CD14-positive monocyte (primary cell): ENCODE measurements around the gene PTCD1. TPM values are rescaled to one million over a fixed set of nuclear protein-coding genes. Genes with fewer than 3 reads are reported as not detected.
A peak's percentile ranks its signal among the peaks of the same experiment; 100 is the strongest.

Experiments used
- DNase-seq, 3 donors: peaks; one replicate each; pipeline ENCODE4 v3.0.0-alpha.2; 2011 to 2022
- H2AFZ ChIP-seq: 2 replicates; pipeline ENCODE4 v1.6.0; 2012; ENCODE audit warnings: mild to moderate bottlenecking, low read depth, low read length, inconsistent platforms; ENCODE audit not compliant: insufficient read depth, poor library complexity, severe bottlenecking
- H3K27ac ChIP-seq, 2 donors: 1 replicate in 1 of 2; 2 replicates in 1 of 2; pipeline ENCODE4 v1.5.1; 2012 to 2013; ENCODE audit warnings: low read length in 2 of 2, control low read depth in 1 of 2, inconsistent platforms in 1 of 2, low read depth in 1 of 2, mild to moderate bottlenecking in 1 of 2
- H3K27me3 ChIP-seq, 2 donors: one replicate each; pipeline versions ENCODE4 v1.6.0 to v1.6.1; 2011 to 2013; ENCODE audit warnings: low read length in 2 of 2; ENCODE audit not compliant: control insufficient read depth in 2 of 2, insufficient read depth in 2 of 2
- H3K36me3 ChIP-seq, 2 donors: replicated peaks in 1 of 2; 1 replicate in 1 of 2; 2 replicates in 1 of 2; pipeline versions ENCODE4 v1.5.1 to v1.6.1; 2012 to 2013; ENCODE audit warnings: low read length in 2 of 2, control low read depth in 1 of 2, inconsistent platforms in 1 of 2, mild to moderate bottlenecking in 1 of 2; ENCODE audit not compliant: insufficient read depth in 2 of 2, control insufficient read depth in 1 of 2
- H3K4me1 ChIP-seq, 2 donors: 1 replicate in 1 of 2; 2 replicates in 1 of 2; pipeline versions ENCODE4 v1.5.1 to v1.6.1; 2012 to 2013; ENCODE audit warnings: low read length in 2 of 2, control low read depth in 1 of 2, inconsistent platforms in 1 of 2, mild to moderate bottlenecking in 1 of 2, moderate library complexity in 1 of 2; ENCODE audit not compliant: insufficient read depth in 2 of 2, control insufficient read depth in 1 of 2
- H3K4me2 ChIP-seq: replicated peaks from 2 replicates; pipeline ENCODE3; 2012; ENCODE audit warnings: low read length, moderate library complexity, mild to moderate bottlenecking; ENCODE audit not compliant: poor library complexity, severe bottlenecking; ENCODE audit errors: extremely low read depth
- H3K4me3 ChIP-seq, 3 experiments: fragments of 200-600 bp in 1 of 3; sonication (generic) in 1 of 3; replicated peaks in 1 of 3; 1 replicate in 2 of 3; 2 replicates in 1 of 3; pipeline ENCODE4 v1.5.1; 2011 to 2013; ENCODE audit warnings: low read length in 3 of 3, mild to moderate bottlenecking in 3 of 3, control low read depth in 2 of 3, low read depth in 2 of 3, inconsistent platforms in 1 of 3, moderate library complexity in 1 of 3
- H3K79me2 ChIP-seq: 2 replicates; pipeline ENCODE4 v1.6.0; 2012; ENCODE audit warnings: mild to moderate bottlenecking, control low read depth, inconsistent platforms, low read length, moderate library complexity; ENCODE audit not compliant: insufficient read depth
- H3K9ac ChIP-seq: 2 replicates; pipeline ENCODE4 v1.6.0; 2017; ENCODE audit warnings: low read length, mild to moderate bottlenecking; ENCODE audit not compliant: insufficient read depth, poor library complexity, severe bottlenecking
- H3K9me3 ChIP-seq, 2 donors: replicated peaks in 1 of 2; 1 replicate in 1 of 2; 2 replicates in 1 of 2; pipeline versions ENCODE4 v1.5.1 to v1.6.1; 2012 to 2013; ENCODE audit warnings: low read length in 2 of 2, control low read depth in 1 of 2; ENCODE audit not compliant: control insufficient read depth in 1 of 2, insufficient read depth in 1 of 2
- H4K20me1 ChIP-seq: 2 replicates; pipeline ENCODE4 v1.6.0; 2012; ENCODE audit warnings: mild to moderate bottlenecking, low read length, control low read depth, moderate library complexity; ENCODE audit not compliant: insufficient read depth
- H3K27ac Mint-ChIP-seq, 7 donors: one replicate each; pipeline ENCODE4 v1.8.0; 2020; ENCODE audit warnings: mild to moderate bottlenecking in 7 of 7, mixed read lengths in 7 of 7, moderate library complexity in 6 of 7, inconsistent platforms in 2 of 7
- H3K27me3 Mint-ChIP-seq, 3 donors: one replicate each; pipeline ENCODE4 v1.8.0; 2021 to 2022; ENCODE audit warnings: low read depth in 3 of 3, mild to moderate bottlenecking in 3 of 3, mixed read lengths in 3 of 3, moderate library complexity in 3 of 3, inconsistent platforms in 1 of 3
- H3K36me3 Mint-ChIP-seq, 2 donors: one replicate each; pipeline ENCODE4 v1.8.0; 2020; ENCODE audit warnings: mixed read lengths in 2 of 2, inconsistent platforms in 1 of 2, mild to moderate bottlenecking in 1 of 2
- H3K4me1 Mint-ChIP-seq: one replicate; pipeline ENCODE4 v1.8.0; 2020; ENCODE audit warnings: mild to moderate bottlenecking, mixed read lengths
- H3K4me3 Mint-ChIP-seq, 2 donors: one replicate each; pipeline ENCODE4 v1.8.0; 2020; ENCODE audit warnings: mild to moderate bottlenecking in 2 of 2, mixed read lengths in 2 of 2, moderate library complexity in 1 of 2
- H3K9me3 Mint-ChIP-seq, 7 donors: one replicate each; pipeline ENCODE4 v1.8.0; 2020 to 2022; ENCODE audit warnings: mixed read lengths in 7 of 7, mild to moderate bottlenecking in 6 of 7, moderate library complexity in 6 of 7, inconsistent platforms in 2 of 7
- WGBS: methylation state at CpG from one replicate; pipeline ENCODE4 v1.1.5; 2013; ENCODE audit warnings: missing lambda C conversion rate; ENCODE audit not compliant: insufficient coverage; 5-methylcytosine and 5-hydroxymethylcytosine counted together
- intact Hi-C, 2 donors: fragments of 100-400 bp; cut with micrococcal nuclease; formaldehyde crosslinking; loops; one replicate each; pipeline versions ENCODE4 v1.15.0 to v1.15.1; 2023
- polyA plus RNA-seq, 3 donors: library from polyadenylated mRNA; depleted of rRNA in 1 of 3; unstranded in 2 of 3; stranded (reverse) in 1 of 3; fragments of 300-500 nt in 2 of 3; fragments of >200 nt in 1 of 3; fragmentation: Illumina TruSeq in 2 of 3; gene quantifications; 1 replicate in 2 of 3; 2 replicates in 1 of 3; pipeline ENCODE4 v1.2.3, GENCODE V29; 2012 to 2021
- TF ChIP-seq, protein P1 (sequence below): fragments of 200-600 bp; IDR thresholded peaks from one replicate; pipeline ENCODE4 v1.8.0; 2022; ENCODE audit warnings: antibody characterized with exemption, mild to moderate bottlenecking

PTCD1 gene
- polyA plus RNA-seq, 3 donors: 0.74 to 4.3 (median 1.6) TPM

DNA sequence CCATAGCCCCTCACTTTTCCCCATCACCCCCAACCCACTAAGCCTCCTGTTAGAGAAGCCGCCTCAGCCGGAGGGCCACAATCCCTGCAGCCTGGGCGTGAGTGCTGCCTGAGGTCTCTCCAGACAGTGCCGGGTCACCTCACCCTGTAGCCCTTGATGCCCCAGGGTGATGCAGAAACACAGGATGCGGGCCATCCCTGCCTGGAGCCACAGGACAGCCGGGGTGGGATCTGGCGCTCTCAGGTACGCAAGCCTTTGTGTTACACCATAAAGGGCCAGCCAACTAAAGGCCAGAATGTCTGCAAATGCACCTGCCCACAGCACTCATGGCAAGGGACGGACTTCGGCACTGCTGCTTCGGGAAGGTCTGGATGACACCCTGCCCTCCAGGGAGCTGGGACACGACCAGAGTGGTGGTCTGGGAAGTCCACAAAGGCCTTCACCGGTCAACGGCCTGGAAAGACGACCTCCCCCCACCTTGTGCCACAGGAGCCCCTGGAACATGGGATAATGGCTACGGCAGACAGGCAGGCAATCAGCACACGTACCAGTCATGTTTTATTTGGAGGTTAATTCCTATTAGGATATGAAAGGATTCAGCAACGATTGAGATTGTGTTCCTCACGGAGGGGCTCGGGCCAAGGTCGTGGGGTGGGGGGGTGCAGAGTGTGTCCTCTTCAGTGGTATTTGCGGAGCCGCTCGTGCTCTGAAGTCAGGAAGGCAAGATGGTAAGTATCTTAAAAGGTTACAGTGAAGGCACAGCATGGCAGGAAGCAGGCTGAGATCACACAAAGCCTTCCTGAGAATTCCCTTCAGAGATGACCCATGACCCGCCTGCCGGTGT is 19.3 kb upstream of the PTCD1 start:
- H3K27ac Mint-ChIP-seq: no peak overlapping the region
- DNase-seq: no peak
- 97% methylated on average over 20 of the region's 26 CpGs for WGBS
- H3K9ac ChIP-seq: no peak overlapping the region
- peaks cover 78 to 89% of the 10 kb centered on the region in 2 donors for H3K36me3 ChIP-seq
- no peak overlapping the region for H2AFZ ChIP-seq
- no peaks in the 10 kb centered on the region for H3K9me3 ChIP-seq
- no peaks in the 10 kb centered on the region for H3K4me1 ChIP-seq
- H3K27me3 ChIP-seq: no peaks in the 10 kb centered on the region
- no peaks in the 10 kb centered on the region for H3K9me3 Mint-ChIP-seq
- TF ChIP-seq, protein P1, sequence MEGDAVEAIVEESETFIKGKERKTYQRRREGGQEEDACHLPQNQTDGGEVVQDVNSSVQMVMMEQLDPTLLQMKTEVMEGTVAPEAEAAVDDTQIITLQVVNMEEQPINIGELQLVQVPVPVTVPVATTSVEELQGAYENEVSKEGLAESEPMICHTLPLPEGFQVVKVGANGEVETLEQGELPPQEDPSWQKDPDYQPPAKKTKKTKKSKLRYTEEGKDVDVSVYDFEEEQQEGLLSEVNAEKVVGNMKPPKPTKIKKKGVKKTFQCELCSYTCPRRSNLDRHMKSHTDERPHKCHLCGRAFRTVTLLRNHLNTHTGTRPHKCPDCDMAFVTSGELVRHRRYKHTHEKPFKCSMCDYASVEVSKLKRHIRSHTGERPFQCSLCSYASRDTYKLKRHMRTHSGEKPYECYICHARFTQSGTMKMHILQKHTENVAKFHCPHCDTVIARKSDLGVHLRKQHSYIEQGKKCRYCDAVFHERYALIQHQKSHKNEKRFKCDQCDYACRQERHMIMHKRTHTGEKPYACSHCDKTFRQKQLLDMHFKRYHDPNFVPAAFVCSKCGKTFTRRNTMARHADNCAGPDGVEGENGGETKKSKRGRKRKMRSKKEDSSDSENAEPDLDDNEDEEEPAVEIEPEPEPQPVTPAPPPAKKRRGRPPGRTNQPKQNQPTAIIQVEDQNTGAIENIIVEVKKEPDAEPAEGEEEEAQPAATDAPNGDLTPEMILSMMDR: no peak
- intact Hi-C loops: no loop called here
- no peaks in the 10 kb centered on the region for H3K27me3 Mint-ChIP-seq
- no peak overlapping the region for H3K4me3 Mint-ChIP-seq
- no peaks in the 10 kb centered on the region for H3K4me1 Mint-ChIP-seq
- H3K4me2 ChIP-seq: no peak overlapping the region
- peaks cover 96% of the 10 kb centered on the region for H4K20me1 ChIP-seq
- H3K36me3 Mint-ChIP-seq: peaks cover 66 to 92% of the 10 kb centered on the region in 2 donors
- peaks cover 54% of the 10 kb centered on the region for H3K79me2 ChIP-seq
- H3K27ac ChIP-seq: no peak overlapping the region
- no peak overlapping the region for H3K4me3 ChIP-seq

- intact Hi-C loops: no loop called here
- peak overlapping the region in 3 of 7 donors; percentile 15 to 28 (median 27) for H3K27ac Mint-ChIP-seq
- peaks cover 72 to 96% of the 10 kb centered on the region in 2 donors for H3K36me3 Mint-ChIP-seq
- H3K4me1 Mint-ChIP-seq: no peaks in the 10 kb centered on the region
- no peak overlapping the region for H3K4me3 ChIP-seq
- peaks cover 89% of the 10 kb centered on the region for H4K20me1 ChIP-seq
- DNase-seq: no peak
- TF ChIP-seq, protein P1: no peak
- H3K4me3 Mint-ChIP-seq: no peak overlapping the region
- H3K36me3 ChIP-seq: peaks cover 81 to 93% of the 10 kb centered on the region in 2 donors
- no peak overlapping the region for H3K27ac ChIP-seq
- H3K4me2 ChIP-seq: no peak overlapping the region
- no peaks in the 10 kb centered on the region for H3K9me3 ChIP-seq
- H3K79me2 ChIP-seq: peaks cover 47% of the 10 kb centered on the region
- 81% methylated on average over 2 of the region's 6 CpGs for whole genome bisulfite sequencing
- H3K27me3 Mint-ChIP-seq: no peaks in the 10 kb centered on the region
- H3K9me3 Mint-ChIP-seq: no peaks in the 10 kb centered on the region
- no peaks in the 10 kb centered on the region for H3K4me1 ChIP-seq
- no peaks in the 10 kb centered on the region for H3K27me3 ChIP-seq
- no peak overlapping the region for H2AFZ ChIP-seq
- H3K9ac ChIP-seq: no peak overlapping the region
Measured at GRCh38 chr7:99457050-99457649, 18.6 kb upstream of the PTCD1 start.
